ENCODE data around the gene ZNF331.
"Not testable (repeated sequence)": the region's sequence is repeated elsewhere in the genome, so short reads cannot be mapped to it uniquely, and the experiment has no call there.

ZNF331 gene

GRCh38 chr19:53537521-53538377 lies at the start of gene ZNF331:
Gene ZNF331, plus strand, starts transcription at chr19:53538145. Its CDS starts 31,232 bp downstream, at chr19:53569377.
- in situ Hi-C loops (cut with MboI; ENCODE audit: low sequenced_read_pairs), result no loop called here

DNA sequence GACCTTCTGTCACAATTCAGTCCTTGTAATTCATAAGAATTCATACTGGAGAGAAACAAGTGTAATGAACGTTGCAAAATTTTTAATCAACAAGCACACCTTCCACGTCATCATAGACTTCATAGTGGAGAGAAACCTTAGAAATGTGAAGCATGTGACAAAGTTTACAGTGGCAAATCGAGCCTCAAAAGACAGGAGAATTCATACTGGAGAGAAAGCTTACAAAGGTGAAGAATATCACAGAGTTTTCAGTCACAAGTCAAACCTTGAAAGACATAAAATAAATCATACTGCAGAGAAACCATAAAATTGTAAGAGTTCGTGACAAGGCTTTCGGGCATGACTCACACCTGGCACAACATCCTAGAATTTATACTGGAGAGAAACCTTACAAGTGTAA lies 45.8 kb upstream of the ZNF331 start:
- in situ Hi-C loops (cut with MboI; ENCODE audit: low sequenced_read_pairs), result no loop called here

DNA sequence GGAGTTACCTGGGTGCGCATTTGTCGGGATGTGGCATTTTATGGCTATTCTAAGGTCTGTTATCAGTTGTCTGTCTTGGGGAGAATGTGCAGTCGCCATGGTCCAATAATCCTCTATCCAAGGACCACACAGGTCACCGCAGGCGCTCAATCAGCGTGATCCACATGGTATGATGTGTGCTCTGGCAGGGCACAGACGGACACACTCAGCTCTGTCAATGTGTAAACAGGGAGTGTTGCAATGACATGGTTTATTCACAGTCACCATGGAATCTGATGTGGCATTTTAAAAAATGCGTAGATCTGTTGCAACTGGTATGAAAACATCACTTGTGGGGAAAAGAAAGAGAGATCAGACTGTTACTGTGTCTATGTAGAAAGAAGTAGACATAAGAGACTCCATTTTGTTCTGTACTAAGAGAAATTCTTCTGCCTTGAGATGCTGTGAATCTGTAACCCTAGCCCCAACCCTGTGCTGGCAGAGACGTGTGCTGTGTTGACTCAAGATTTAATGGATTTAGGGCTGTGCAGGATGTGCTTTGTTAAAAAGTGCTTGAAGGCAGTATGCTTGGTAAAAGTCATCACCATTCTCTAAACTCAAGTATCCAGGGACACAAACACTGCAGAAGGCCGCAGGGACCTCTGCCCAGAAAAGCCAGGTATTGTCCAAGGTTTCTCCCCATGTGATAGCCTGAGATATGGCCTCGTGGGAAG lies 40.5 kb upstream of the ZNF331 start:
- in situ Hi-C loops (cut with MboI; ENCODE audit: low sequenced_read_pairs), result not testable (repeated sequence)

- in situ Hi-C loops (cut with MboI; ENCODE audit: low sequenced_read_pairs), result not testable (repeated sequence)
Observed at GRCh38 chr19:53498024-53498395, 39.9 kb upstream of the ZNF331 start.

DNA sequence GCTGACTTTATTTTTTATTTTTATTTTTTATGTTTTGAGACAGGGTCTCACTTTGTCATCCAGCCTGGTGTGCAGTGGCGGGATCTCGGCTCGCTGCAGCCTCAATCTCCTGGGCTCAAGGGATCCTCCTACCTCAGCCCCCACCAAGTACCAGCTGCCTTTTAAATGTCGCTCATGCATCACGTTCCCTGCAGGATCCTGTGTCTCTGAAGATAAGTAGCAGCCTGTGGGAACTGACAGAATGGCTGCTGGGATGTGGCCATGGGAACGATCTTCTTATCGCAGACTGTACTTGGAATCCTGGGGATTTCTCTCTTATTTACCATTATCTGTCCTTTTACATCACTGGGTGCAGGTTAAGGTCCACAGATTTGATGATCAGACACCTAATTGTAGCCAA lies 34.8 kb upstream of the ZNF331 start:
- in situ Hi-C loops (cut with MboI; ENCODE audit: low sequenced_read_pairs), result not testable (repeated sequence)

DNA sequence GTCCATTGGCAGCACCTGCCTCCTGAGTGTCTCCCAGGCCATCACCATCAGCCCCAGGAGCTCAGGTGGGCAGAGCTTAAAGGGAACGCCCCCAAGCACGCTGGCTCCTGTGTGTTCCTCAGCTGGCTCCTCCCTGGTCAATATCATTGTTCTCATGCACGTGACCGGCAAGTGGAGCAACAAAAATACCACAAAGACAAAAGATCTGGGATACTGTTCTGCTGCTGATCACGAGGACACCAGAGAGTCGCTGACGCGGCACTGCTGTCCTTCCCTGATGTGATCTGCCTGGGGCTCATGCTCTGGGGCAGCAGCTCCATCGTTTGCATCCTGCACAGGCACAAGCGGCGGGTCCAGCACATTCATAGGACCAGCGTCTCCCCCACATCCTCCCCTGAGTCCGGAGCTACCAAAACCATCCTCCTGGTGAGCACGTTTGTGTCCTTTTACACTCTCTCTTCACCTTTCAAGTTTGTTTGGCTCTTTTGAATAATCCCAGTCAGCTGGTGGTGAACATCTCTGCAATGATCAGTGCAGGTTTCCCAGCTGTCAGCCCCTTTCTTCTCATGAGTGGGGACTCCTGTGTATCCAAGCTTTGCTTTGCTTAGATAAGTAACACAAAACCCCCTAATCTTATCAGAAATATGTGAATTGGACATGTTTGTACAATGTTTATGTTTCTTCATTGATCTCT lies 34.1 kb upstream of the ZNF331 start:
- in situ Hi-C loops (cut with MboI; ENCODE audit: low sequenced_read_pairs), result not testable (repeated sequence)

- in situ Hi-C loops (cut with MboI; ENCODE audit: low sequenced_read_pairs), result not testable (repeated sequence)
Observed at GRCh38 chr19:53504365-53504703, 33.6 kb upstream of the ZNF331 start.

DNA sequence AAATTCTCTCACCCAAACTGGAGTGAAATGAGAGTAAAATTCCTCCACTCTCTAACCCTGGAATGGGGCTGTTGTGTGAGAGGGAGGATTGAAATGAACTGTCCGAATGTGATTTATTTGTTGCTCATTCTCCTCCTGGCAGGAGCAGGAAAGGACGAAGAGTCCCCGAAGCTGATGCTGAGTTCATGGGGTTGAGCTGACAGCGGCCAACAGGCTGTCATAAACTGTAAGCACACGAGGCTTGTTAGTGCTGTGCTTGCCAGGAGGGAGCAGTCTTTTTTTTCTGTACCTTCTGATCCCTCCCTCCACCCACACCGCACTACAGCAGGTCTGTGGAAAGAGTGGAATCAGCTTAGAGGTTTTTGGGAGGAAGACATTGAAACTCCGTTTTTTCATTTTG lies 33.1 kb upstream of the ZNF331 start:
- in situ Hi-C loops (cut with MboI; ENCODE audit: low sequenced_read_pairs), result no loop called here

DNA sequence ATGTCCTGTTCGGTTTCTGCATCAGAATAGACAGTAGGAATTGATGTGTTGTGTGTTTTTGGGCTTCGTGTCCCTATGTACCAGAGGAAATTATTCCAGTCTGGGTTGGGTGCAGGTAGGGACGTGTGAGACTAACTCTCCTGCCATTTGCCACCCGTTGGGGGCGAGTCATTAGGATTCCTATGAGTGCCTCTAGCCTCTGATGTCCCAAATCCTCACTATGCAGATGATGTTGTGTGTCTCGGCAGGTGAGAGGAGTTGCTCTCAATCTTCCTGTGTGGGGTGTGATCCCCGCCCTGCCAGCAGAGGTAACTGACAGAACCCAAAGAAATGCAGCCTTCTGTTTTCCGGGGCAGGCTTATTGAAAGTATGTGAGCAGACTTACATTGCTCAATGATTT lies 31.2 kb upstream of the ZNF331 start:
- in situ Hi-C loops (cut with MboI; ENCODE audit: low sequenced_read_pairs), result no loop called here

- in situ Hi-C loops (cut with MboI; ENCODE audit: low sequenced_read_pairs), result no loop called here
Observed at GRCh38 chr19:53507523-53508442, 30.2 kb upstream of the ZNF331 start.

DNA sequence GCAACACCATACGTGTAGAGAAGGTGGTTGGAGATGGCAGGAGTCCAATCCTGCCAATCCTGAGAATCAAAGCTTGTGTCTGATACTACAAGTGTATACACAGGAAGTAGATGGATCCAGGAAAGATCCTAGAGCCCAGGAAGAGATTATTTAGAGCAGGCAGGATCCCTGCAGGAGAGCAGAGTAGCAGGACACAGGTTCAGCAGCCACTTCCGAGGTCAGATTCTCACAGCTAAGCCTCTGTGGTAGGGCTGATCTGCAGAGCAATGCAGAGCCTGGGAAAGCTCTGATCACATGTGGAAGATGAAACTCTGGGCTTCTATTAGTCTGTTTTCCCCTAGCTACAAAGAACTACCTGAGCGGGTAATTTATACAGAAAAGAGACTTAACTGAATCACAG lies 28.5 kb upstream of the ZNF331 start:
- in situ Hi-C loops (cut with MboI; ENCODE audit: low sequenced_read_pairs), result no loop called here

- in situ Hi-C loops (cut with MboI; ENCODE audit: low sequenced_read_pairs), result no loop called here
Observed at GRCh38 chr19:53509845-53510244, 28.1 kb upstream of the ZNF331 start.

- in situ Hi-C loops (cut with MboI; ENCODE audit: low sequenced_read_pairs), result no loop called here
Observed at GRCh38 chr19:53511357-53511756, 26.6 kb upstream of the ZNF331 start.

GRCh38 chr19:53511933-53512374 lies 26.0 kb upstream of the ZNF331 start:
- in situ Hi-C loops (cut with MboI; ENCODE audit: low sequenced_read_pairs), result no loop called here

- in situ Hi-C loops (cut with MboI; ENCODE audit: low sequenced_read_pairs), result not testable (repeated sequence)
Observed at GRCh38 chr19:53515047-53515446, 22.9 kb upstream of the ZNF331 start.

- in situ Hi-C loops (cut with MboI; ENCODE audit: low sequenced_read_pairs), result no loop called here
Observed at GRCh38 chr19:53517114-53517741, 20.7 kb upstream of the ZNF331 start.

GRCh38 chr19:53518121-53518520 lies 19.8 kb upstream of the ZNF331 start:
- in situ Hi-C loops (cut with MboI; ENCODE audit: low sequenced_read_pairs), result no loop called here

DNA sequence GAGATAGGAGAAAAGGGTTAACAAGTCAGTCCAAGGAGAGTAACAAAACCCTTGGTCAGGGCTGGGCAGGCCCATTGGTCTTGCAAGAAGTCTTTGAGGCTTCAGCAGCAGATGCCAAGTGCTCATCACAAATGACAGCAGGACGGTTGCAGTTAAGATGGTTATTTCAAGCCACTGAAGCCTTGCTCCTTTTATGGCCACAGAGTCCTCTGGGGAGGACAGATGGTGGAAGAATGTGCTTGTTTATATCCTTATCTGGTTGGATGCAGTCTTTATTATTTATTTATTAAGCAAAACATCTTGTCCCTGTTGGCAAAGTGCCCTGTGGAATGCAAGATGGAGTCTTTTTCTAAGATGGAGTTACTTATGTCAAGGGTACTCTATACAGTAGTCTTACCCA lies 19.2 kb upstream of the ZNF331 start:
- in situ Hi-C loops (cut with MboI; ENCODE audit: low sequenced_read_pairs), result no loop called here

- in situ Hi-C loops (cut with MboI; ENCODE audit: low sequenced_read_pairs), result no loop called here
Observed at GRCh38 chr19:53519446-53519845, 18.5 kb upstream of the ZNF331 start.

- in situ Hi-C loops (cut with MboI; ENCODE audit: low sequenced_read_pairs), result no loop called here
Observed at GRCh38 chr19:53520163-53520546, 17.8 kb upstream of the ZNF331 start.

All from HL-60/S4 treated with retinoic acid at 250 ng/mL for 4 days and 3 days (cell line).